Skeletal muscle tissue (tissue), 4 donors: ENCODE data around the gene APOB. TPM values are rescaled to one million over a fixed set of nuclear protein-coding genes. Genes with fewer than 3 reads are reported as not detected.

Source experiments
- H3K27ac ChIP-seq: one replicate; pipeline ENCODE4 v1.7.0; 2013; ENCODE audit warnings: mild to moderate bottlenecking, low read depth, low read length, inconsistent platforms
- H3K27me3 ChIP-seq, 3 donors: one replicate each; pipeline ENCODE4 v1.7.0; 2013; ENCODE audit warnings: low read length in 3 of 3; ENCODE audit not compliant: control insufficient read depth in 3 of 3, insufficient read depth in 3 of 3
- H3K36me3 ChIP-seq, 3 donors: one replicate each; pipeline ENCODE4 v1.7.0; 2013; ENCODE audit warnings: low read length in 3 of 3; ENCODE audit not compliant: control insufficient read depth in 3 of 3, insufficient read depth in 3 of 3
- H3K4me1 ChIP-seq, 3 donors: one replicate each; pipeline ENCODE4 v1.7.0; 2013; ENCODE audit warnings: low read length in 3 of 3, mild to moderate bottlenecking in 3 of 3; ENCODE audit not compliant: control insufficient read depth in 3 of 3, insufficient read depth in 3 of 3
- H3K4me3 ChIP-seq, 3 donors: one replicate each; pipeline ENCODE4 v1.7.0; 2013; ENCODE audit warnings: low read length in 3 of 3
- H3K9ac ChIP-seq, 3 donors: one replicate each; pipeline ENCODE4 v1.7.0; 2013; ENCODE audit warnings: low read length in 3 of 3, mild to moderate bottlenecking in 3 of 3, moderate library complexity in 2 of 3, low read depth in 1 of 3
- H3K9me3 ChIP-seq, 3 donors: one replicate each; pipeline ENCODE4 v1.7.0; 2013; ENCODE audit warnings: low read length in 3 of 3; ENCODE audit not compliant: control insufficient read depth in 3 of 3
- total RNA-seq: library from RNA; depleted of rRNA; stranded (reverse); fragments of >200 nt; gene quantifications from one replicate; pipeline ENCODE4 v1.2.3, GENCODE V29; 2014
- donor health status: Osteomylitis.

Gene APOB
- total RNA-seq, 1 donor from 2014 or later: 0.52 TPM

DNA sequence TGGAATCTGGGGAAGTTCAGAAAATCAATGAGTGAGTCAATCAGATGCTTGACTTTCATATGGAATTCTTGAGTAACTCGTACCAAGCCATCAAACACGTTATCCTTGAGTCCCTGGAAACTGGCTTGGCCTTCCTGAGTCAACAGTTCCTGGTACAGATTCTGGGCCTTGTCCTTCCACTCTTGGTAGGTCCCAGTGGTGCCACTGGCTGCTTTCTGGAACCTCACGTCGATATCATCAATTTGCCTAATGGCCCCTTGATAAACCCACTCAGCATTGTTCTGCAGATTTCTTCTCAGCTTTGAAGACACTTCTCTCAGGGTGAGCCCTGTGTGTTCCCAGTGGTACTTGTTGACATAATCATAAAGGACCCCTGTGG lies 41.1 kb downstream of the APOB start:
- H3K27me3 ChIP-seq: no peaks in the 10 kb centered on the region
- H3K36me3 ChIP-seq: no peaks in the 10 kb centered on the region
- no peaks in the 10 kb centered on the region for H3K9me3 ChIP-seq
- no peak overlapping the region for H3K9ac ChIP-seq
- no peak overlapping the region for H3K27ac ChIP-seq
- H3K4me3 ChIP-seq: no peak overlapping the region
- H3K4me1 ChIP-seq: no peaks in the 10 kb centered on the region

DNA sequence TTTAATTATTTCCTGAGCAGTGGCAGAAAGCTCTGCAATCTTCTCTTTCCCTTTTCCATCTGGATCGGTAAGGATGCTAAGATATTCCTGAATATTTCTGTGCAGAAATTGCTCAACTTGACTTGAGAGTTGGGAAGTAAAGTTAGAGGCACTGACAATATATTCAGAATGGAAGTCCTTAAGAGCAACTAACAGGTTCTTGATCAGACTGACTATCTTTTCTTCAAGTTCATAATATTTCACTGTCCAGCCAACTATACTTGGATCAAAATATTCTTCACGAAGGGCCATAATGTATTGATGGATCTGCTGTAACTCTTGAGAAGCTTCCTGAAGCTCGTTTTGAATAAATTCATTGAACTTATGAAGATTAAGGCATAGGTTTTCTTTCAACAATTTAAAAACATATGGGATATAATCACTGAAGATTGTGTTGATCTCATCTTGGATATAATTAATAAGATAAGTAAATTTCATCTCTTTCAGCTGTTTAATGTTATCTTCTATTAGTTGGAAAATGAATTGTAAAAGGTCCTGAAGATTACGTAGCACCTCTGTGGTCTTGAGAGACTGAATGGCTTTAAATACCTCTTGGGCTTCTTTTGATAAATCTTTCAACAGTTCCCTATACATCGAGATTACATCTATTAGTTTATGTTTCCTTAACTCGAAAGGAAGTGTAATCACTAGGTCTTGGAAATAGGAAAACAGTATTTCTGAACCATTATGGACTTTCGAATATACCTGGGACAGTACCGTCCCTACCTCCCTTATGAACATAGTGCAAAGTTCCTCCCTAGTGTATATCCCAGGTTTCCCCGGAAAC lies 41.7 kb downstream of the APOB start:
- H3K9ac ChIP-seq: no peak overlapping the region
- H3K36me3 ChIP-seq: no peaks in the 10 kb centered on the region
- no peaks in the 10 kb centered on the region for H3K4me1 ChIP-seq
- H3K4me3 ChIP-seq: no peak overlapping the region
- H3K27me3 ChIP-seq: no peaks in the 10 kb centered on the region
- H3K27ac ChIP-seq: no peak overlapping the region
- no peaks in the 10 kb centered on the region for H3K9me3 ChIP-seq

DNA sequence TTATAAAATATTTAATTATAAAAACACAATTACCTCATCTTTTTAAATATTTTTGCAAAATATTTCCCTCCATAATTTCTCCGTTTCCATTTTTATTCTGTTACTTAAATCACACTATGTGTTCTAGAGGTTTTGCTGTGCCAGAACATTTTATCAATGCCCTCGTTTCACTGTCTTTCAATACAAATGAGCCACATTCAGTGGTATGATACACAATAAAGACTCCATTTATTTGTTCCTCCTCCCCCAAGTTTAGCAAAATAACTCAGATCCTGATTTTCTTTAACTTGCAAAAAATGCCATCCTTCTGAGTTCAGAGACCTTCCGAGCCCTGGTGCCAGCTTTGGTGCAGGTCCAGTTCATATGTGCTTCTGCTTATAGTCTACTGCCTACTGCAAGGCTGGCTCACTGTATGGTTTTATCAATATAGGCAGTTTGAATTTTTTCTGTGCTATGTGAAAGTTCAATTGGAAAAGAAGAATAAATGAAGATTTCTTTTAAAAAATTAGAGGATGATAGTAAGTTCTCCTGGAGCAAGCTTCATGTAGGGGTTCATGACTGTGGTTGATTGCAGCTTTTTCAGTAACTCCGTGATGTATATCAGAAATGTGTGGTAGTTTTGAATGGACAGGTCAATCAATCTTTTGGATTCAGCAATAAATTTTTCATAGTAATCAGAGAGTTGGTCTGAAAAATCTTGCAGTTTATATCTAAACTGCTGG lies 42.5 kb downstream of the APOB start:
- no peaks in the 10 kb centered on the region for H3K9me3 ChIP-seq
- H3K27ac ChIP-seq: no peak overlapping the region
- H3K4me3 ChIP-seq: no peak overlapping the region
- no peaks in the 10 kb centered on the region for H3K36me3 ChIP-seq
- no peaks in the 10 kb centered on the region for H3K27me3 ChIP-seq
- H3K9ac ChIP-seq: no peak overlapping the region
- no peaks in the 10 kb centered on the region for H3K4me1 ChIP-seq

- Histone ChIP-seq H3K4me1 (no peaks in the 10 kb centered on the region), H3K27ac (no peak overlapping the region), H3K27me3 (no peaks in the 10 kb centered on the region), H3K9me3 (no peaks in the 10 kb centered on the region), H3K4me3 (no peak overlapping the region), H3K36me3 (no peaks in the 10 kb centered on the region), H3K9ac (no peak overlapping the region)
These were observed 43.8 kb downstream of the APOB start for GRCh38 chr2:20999906-21000645.

DNA sequence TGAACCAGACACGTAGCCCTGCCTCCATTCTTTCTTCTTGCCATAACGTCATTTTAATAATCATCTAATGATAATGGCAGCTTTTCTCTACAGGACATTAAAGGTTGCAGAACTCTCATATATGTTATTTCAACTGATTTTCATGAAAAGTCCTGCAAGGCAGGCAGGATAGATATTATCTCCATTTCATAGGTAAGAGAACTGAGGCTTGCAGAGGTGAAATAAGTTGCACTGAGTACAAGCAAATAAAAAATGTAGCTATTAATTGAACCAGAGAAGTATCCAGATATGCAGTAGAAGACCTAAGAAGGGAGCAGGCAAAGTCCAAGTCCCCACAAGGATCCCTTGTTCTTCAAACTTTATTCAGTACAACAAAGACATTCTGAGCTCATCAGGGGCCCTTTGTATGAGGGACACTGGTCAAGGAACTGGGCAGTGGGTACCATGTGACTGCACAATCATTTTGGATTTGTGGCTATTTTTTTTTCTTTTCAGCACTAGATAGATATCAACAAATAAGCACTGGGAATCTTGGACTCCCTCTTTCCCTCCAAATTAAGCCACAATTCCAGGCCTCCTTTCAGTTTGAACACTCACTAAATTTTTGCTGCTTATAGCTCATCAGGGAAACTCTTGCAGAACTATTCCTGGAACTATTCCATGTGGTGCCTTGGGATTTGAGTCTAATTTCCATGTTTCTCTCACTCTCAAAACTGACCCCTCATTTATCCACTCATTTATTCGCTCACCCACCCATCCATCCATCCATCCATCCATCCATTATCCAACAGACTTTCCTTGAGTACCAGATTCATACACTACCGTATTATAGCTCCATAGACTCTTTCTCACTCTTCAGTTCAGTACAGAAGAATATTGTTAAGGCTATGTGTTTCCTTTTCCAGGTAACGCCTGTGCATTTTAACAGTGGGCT lies 44.6 kb downstream of the APOB start:
- H3K36me3 ChIP-seq: no peaks in the 10 kb centered on the region
- no peaks in the 10 kb centered on the region for H3K4me1 ChIP-seq
- no peaks in the 10 kb centered on the region for H3K9me3 ChIP-seq
- H3K9ac ChIP-seq: no peak overlapping the region
- no peaks in the 10 kb centered on the region for H3K27me3 ChIP-seq
- H3K27ac ChIP-seq: no peak overlapping the region
- H3K4me3 ChIP-seq: no peak overlapping the region

DNA sequence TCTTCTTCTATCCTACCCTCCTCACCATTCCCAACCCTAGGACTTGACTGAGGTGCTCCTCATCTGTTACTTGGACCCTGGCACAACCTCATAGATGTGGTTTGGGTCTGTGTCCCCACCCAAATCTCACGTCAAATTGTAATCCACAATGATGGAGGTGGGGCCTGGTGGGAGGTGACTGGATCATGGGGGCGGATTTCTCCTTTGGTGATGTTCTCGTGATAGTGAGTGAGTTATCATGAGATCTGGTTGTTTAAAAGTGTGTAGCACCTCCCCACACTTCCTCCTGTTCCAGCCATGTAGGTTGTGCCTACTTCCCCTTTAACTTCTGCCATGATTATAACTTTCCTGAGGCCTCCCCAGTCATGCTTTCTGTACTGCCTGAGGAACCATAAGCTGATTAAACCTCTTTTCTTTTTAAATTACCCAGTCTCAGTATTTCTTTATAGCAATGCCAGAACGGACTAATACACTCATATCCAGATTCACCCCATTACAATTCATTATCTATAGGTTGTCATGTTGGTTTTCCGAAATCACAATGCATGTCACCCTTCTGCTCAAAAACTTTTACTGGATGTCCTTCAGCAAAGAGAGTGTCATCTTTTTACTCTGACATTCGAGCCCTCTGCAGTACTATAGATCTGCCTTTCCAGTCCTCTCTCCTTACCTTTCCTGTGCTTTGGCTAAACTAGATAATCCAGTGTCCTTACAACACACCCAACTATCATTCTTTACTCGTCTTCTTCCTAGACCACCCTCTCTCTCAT lies 45.7 kb downstream of the APOB start:
- H3K4me3 ChIP-seq: no peak overlapping the region
- no peaks in the 10 kb centered on the region for H3K4me1 ChIP-seq
- no peaks in the 10 kb centered on the region for H3K9me3 ChIP-seq
- H3K36me3 ChIP-seq: no peaks in the 10 kb centered on the region
- H3K27me3 ChIP-seq: peaks cover 0 to 3% (median 0%) of the 10 kb centered on the region in 3 donors
- no peak overlapping the region for H3K9ac ChIP-seq
- H3K27ac ChIP-seq: no peak overlapping the region

- Histone ChIP-seq H3K4me1 (no peaks in the 10 kb centered on the region), H3K9me3 (no peaks in the 10 kb centered on the region), H3K27ac (no peak overlapping the region), H3K4me3 (no peak overlapping the region), H3K36me3 (no peaks in the 10 kb centered on the region), H3K27me3 (peaks cover 0 to 3% (median 0%) of the 10 kb centered on the region in 3 donors), H3K9ac (no peak overlapping the region)
These were observed 49.7 kb downstream of the APOB start for GRCh38 chr2:20994130-20994529.

GRCh38 chr2:20992201-20992711 lies 51.6 kb downstream of the APOB start:
- Histone ChIP-seq H3K27me3 (peaks cover 0 to 3% (median 0%) of the 10 kb centered on the region in 3 donors), H3K9me3 (no peaks in the 10 kb centered on the region), H3K4me3 (no peak overlapping the region), H3K4me1 (peaks cover 0 to 5% (median under 1%) of the 10 kb centered on the region in 3 donors), H3K36me3 (no peaks in the 10 kb centered on the region), H3K9ac (no peak overlapping the region), H3K27ac (no peak overlapping the region)
